Endothelial cell (in vitro differentiated cells): ENCODE data around the gene PLCXD3. TPM values are rescaled to one million over a fixed set of nuclear protein-coding genes. Genes with fewer than 3 reads are reported as not detected.

Source experiments
- DNase-seq: peaks from one replicate; pipeline ENCODE4 v3.0.0; 2021; ENCODE audit warnings: low spot score
- H3K27ac Mint-ChIP-seq: one replicate; pipeline ENCODE4 v1.8.0; 2021; ENCODE audit warnings: mixed read lengths, inconsistent platforms; ENCODE audit not compliant: unreplicated experiment
- H3K27me3 Mint-ChIP-seq: one replicate; pipeline ENCODE4 v1.8.0; 2021; ENCODE audit warnings: mild to moderate bottlenecking, moderate library complexity, mixed read lengths, inconsistent platforms; ENCODE audit not compliant: unreplicated experiment
- H3K36me3 Mint-ChIP-seq: one replicate; pipeline ENCODE4 v1.8.0; 2021; ENCODE audit warnings: mild to moderate bottlenecking, low read depth, mixed read lengths, inconsistent platforms; ENCODE audit not compliant: unreplicated experiment
- H3K4me1 Mint-ChIP-seq: one replicate; pipeline ENCODE4 v1.8.0; 2021; ENCODE audit warnings: mild to moderate bottlenecking, mixed read lengths, inconsistent platforms; ENCODE audit not compliant: unreplicated experiment
- H3K4me3 Mint-ChIP-seq: one replicate; pipeline ENCODE4 v1.8.0; 2021; ENCODE audit warnings: mild to moderate bottlenecking, mixed read lengths, inconsistent platforms; ENCODE audit not compliant: unreplicated experiment
- H3K9me3 Mint-ChIP-seq: one replicate; pipeline ENCODE4 v1.8.0; 2021; ENCODE audit warnings: mixed read lengths, inconsistent platforms; ENCODE audit not compliant: unreplicated experiment
- CTCF ChIP-seq: fragments of 200-600 bp; sonication (generic); IDR thresholded peaks from one replicate; pipeline ENCODE4 v1.5.0; 2021; ENCODE audit warnings: antibody characterized with exemption; ENCODE audit not compliant: unreplicated experiment
- total RNA-seq: library from RNA; stranded (reverse); fragmentation: NEBNext Ultra II Directional; extraction: Animal tissue kit (Norgen Biotek cat#: 25700); gene quantifications from one replicate; pipeline ENCODE4 v1.2.1, GENCODE V29; 2021; ENCODE audit not compliant: unreplicated experiment

PLCXD3 gene
- total RNA-seq, 1 donor from 2014 or later = 0.26 TPM

- H3K27me3 Mint-ChIP-seq = no peaks in the 10 kb centered on the region
- H3K9me3 Mint-ChIP-seq = no peaks in the 10 kb centered on the region
- no peak for DNase-seq
- H3K4me3 Mint-ChIP-seq = no peak overlapping the region
- TF ChIP-seq CTCF = no peak
- no peak overlapping the region for H3K27ac Mint-ChIP-seq
- no peaks in the 10 kb centered on the region for H3K36me3 Mint-ChIP-seq
- peaks cover 3% of the 10 kb centered on the region for H3K4me1 Mint-ChIP-seq
Observed at GRCh38 chr5:41306005-41306404, 204.4 kb downstream of the PLCXD3 start.

- DNase-seq = no peak
- Mint-ChIP-seq H3K27me3 (no peaks in the 10 kb centered on the region), H3K36me3 (no peaks in the 10 kb centered on the region), H3K27ac (no peak overlapping the region), H3K4me1 (peaks cover 3% of the 10 kb centered on the region), H3K4me3 (no peak overlapping the region), H3K9me3 (no peaks in the 10 kb centered on the region)
- TF ChIP-seq CTCF = no peak
Observed at GRCh38 chr5:41305056-41305455, 205.3 kb downstream of the PLCXD3 start.

- Mint-ChIP-seq H3K9me3 (no peaks in the 10 kb centered on the region), H3K36me3 (no peaks in the 10 kb centered on the region), H3K27ac (no peak overlapping the region), H3K4me1 (no peaks in the 10 kb centered on the region), H3K4me3 (no peak overlapping the region), H3K27me3 (no peaks in the 10 kb centered on the region)
- no peak for TF ChIP-seq CTCF
- no peak for DNase-seq
Observed at GRCh38 chr5:41296066-41296465, 214.3 kb downstream of the PLCXD3 start.

DNA sequence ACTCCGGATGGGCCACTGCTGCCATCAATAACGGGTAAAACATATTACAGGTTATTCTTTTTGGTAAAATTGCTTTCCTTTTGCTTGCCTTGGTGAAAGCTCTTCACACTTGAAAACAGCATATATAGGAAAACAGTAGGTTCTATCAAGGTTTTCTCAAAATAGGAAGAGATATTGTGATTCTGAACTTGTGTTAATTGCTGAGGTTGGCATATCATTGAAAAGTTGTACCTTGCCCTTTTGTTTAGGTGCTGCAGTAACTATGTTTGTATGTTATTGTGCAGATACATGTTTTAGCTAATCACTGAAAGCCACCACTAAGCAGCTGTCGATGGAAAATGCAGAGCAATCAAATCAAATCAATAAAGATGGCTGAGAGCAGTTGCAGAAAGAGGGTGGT, 219.1 kb downstream of the PLCXD3 start:
- Mint-ChIP-seq H3K4me3 (no peak overlapping the region), H3K36me3 (no peaks in the 10 kb centered on the region), H3K27ac (no peak overlapping the region), H3K4me1 (no peaks in the 10 kb centered on the region), H3K27me3 (no peaks in the 10 kb centered on the region), H3K9me3 (no peaks in the 10 kb centered on the region)
- no peak for DNase-seq
- TF ChIP-seq CTCF = no peak

GRCh38 chr5:41290810-41291209, 219.6 kb downstream of the PLCXD3 start:
- no peaks in the 10 kb centered on the region for H3K27me3 Mint-ChIP-seq

More at GRCh38 chr5:41290810-41291209, 219.6 kb downstream of the PLCXD3 start:
- TF ChIP-seq CTCF = no peak
- H3K9me3 Mint-ChIP-seq = no peaks in the 10 kb centered on the region
- no peak overlapping the region for H3K4me3 Mint-ChIP-seq
- H3K4me1 Mint-ChIP-seq = no peaks in the 10 kb centered on the region
- no peak for DNase-seq
- no peaks in the 10 kb centered on the region for H3K36me3 Mint-ChIP-seq
- H3K27ac Mint-ChIP-seq = no peak overlapping the region
